ENCODE measurements around the gene AMOTL1.

GRCh38 chr11:94828088-94828487 is 59.9 kb downstream of the AMOTL1 start:
- TF ChIP-seq REST (IDR thresholded peaks at IDR 0.05; ENCODE audit: low read depth, low read length): no peak
- TF ChIP-seq CTCF (IDR thresholded peaks at IDR 0.05): no peak
- no peak for TF ChIP-seq FOXJ3 (CRISPR knock-in tag; IDR thresholded peaks at IDR 0.05)
- TF ChIP-seq USF1 (IDR thresholded peaks at IDR 0.05; ENCODE audit: borderline replicate concordance, low read depth): no peak
- no peak for TF ChIP-seq EP300 (IDR thresholded peaks at IDR 0.05; ENCODE audit: borderline replicate concordance in 1 of 2, low read depth in 1 of 2, low read length in 1 of 2)
- TF ChIP-seq SIN3A (IDR thresholded peaks at IDR 0.05; ENCODE audit: borderline replicate concordance, low read depth, low read length): no peak
- TF ChIP-seq SMC3 (IDR thresholded peaks at IDR 0.05; ENCODE audit: low read depth, low read length): no peak
- TF ChIP-seq GATA2 (CRISPR knock-in tag; IDR thresholded peaks at IDR 0.05): no peak
